GM21528 (cell line): ENCODE data around the gene SLC7A10.
"Not testable (repeated sequence)": the region's sequence is repeated elsewhere in the genome, so short reads cannot be mapped to it uniquely, and the experiment has no call there.

Experiments used
- ATAC-seq: cut with Tn5 transposase; IDR thresholded peaks from one replicate; pipeline ENCODE4 v1.9.1; 2021; ENCODE audit warnings: mild to moderate bottlenecking, moderate library complexity; ENCODE audit not compliant: unreplicated experiment, low FRiP score

SLC7A10 gene

GRCh38 chr19:33239223-33239975, 13.7 kb upstream of the SLC7A10 start:
- ATAC-seq, result no peak

- ATAC-seq, result no peak
These were observed 13.0 kb upstream of the SLC7A10 start for GRCh38 chr19:33238481-33239149.

GRCh38 chr19:33236696-33237390, 11.2 kb upstream of the SLC7A10 start:
- no peak for ATAC-seq

GRCh38 chr19:33235996-33236350, 10.3 kb upstream of the SLC7A10 start:
- ATAC-seq, result no peak

- ATAC-seq, result peak; percentile 72
These were observed 9.8 kb upstream of the SLC7A10 start for GRCh38 chr19:33235269-33235995.

GRCh38 chr19:33234736-33235135, 9.1 kb upstream of the SLC7A10 start:
- ATAC-seq, result no peak

- ATAC-seq, result no peak
These were observed 8.4 kb upstream of the SLC7A10 start for GRCh38 chr19:33234092-33234491.

GRCh38 chr19:33233056-33233873, 7.6 kb upstream of the SLC7A10 start:
- ATAC-seq, result no peak

- ATAC-seq, result no peak
These were observed 7.0 kb upstream of the SLC7A10 start for GRCh38 chr19:33232656-33233055.

GRCh38 chr19:33231511-33231910, 5.9 kb upstream of the SLC7A10 start:
- ATAC-seq, result no peak

- ATAC-seq, result no peak
These were observed 4.3 kb upstream of the SLC7A10 start for GRCh38 chr19:33229962-33230361.

GRCh38 chr19:33227870-33228599, 2.4 kb upstream of the SLC7A10 start:
- ATAC-seq, result no peak

- no peak for ATAC-seq
These were observed 1.6 kb upstream of the SLC7A10 start for GRCh38 chr19:33227242-33227650.

- ATAC-seq, result no peak
These were observed 1.0 kb upstream of the SLC7A10 start for GRCh38 chr19:33226550-33227241.

GRCh38 chr19:33224694-33225457, 774 bp downstream of the SLC7A10 start:
- ATAC-seq, result no peak

GRCh38 chr19:33222255-33222654, 3.4 kb downstream of the SLC7A10 start:
- ATAC-seq, result not testable (repeated sequence)

- no peak for ATAC-seq
These were observed 4.0 kb downstream of the SLC7A10 start for GRCh38 chr19:33221638-33222037.

GRCh38 chr19:33220735-33221134, 4.9 kb downstream of the SLC7A10 start:
- ATAC-seq, result no peak
